HEK293 (cell line): ENCODE measurements around the gene LASP1.

Source experiments
- EGR2 ChIP-seq: fragments of 450-650 bp; formaldehyde crosslinking; IDR thresholded peaks from 2 replicates; pipeline ENCODE4 v1.5.1; 2016; ENCODE audit warnings: low read depth, missing biosample characterization, missing genetic modification characterization
- GFI1B ChIP-seq: fragments of 450-650 bp; formaldehyde crosslinking; IDR thresholded peaks from 2 replicates; pipeline ENCODE4 v1.5.1; 2016; ENCODE audit warnings: missing biosample characterization, missing genetic modification characterization
- GLI2 ChIP-seq: fragments of 450-650 bp; formaldehyde crosslinking; IDR thresholded peaks from 2 replicates; pipeline ENCODE4; 2017; ENCODE audit warnings: missing biosample characterization, missing genetic modification characterization, low read depth, borderline replicate concordance
- GLIS1 ChIP-seq: fragments of 450-650 bp; formaldehyde crosslinking; IDR thresholded peaks from 2 replicates; pipeline ENCODE4 v1.5.1; 2016; ENCODE audit warnings: missing biosample characterization, missing genetic modification characterization
- GLIS2 ChIP-seq: fragments of 450-650 bp; formaldehyde crosslinking; IDR thresholded peaks from 2 replicates; pipeline ENCODE4 v1.5.1; 2016; ENCODE audit warnings: missing biosample characterization, missing genetic modification characterization
- KLF10 ChIP-seq: fragments of 450-650 bp; IDR thresholded peaks from 2 replicates; pipeline ENCODE4 v1.5.1; 2018; ENCODE audit warnings: missing biosample characterization, mild to moderate bottlenecking, missing genetic modification characterization
- KLF9 ChIP-seq: fragments of 450-650 bp; formaldehyde crosslinking; IDR thresholded peaks from 2 replicates; pipeline ENCODE4 v1.5.1; 2016; ENCODE audit warnings: missing biosample characterization, missing genetic modification characterization, low read depth
- OSR2 ChIP-seq: fragments of 450-650 bp; formaldehyde crosslinking; IDR thresholded peaks from 2 replicates; pipeline ENCODE4 v1.5.1; 2016; ENCODE audit warnings: missing biosample characterization, missing genetic modification characterization
- PATZ1 ChIP-seq: fragments of 450-650 bp; formaldehyde crosslinking; IDR thresholded peaks from 2 replicates; pipeline ENCODE4 v1.5.1; 2016; ENCODE audit warnings: missing biosample characterization, missing genetic modification characterization
- PRDM4 ChIP-seq: fragments of 450-650 bp; formaldehyde crosslinking; IDR thresholded peaks from 2 replicates; pipeline ENCODE4 v1.5.1; 2017; ENCODE audit warnings: missing biosample characterization, missing genetic modification characterization
- SP3 ChIP-seq: fragments of 450-650 bp; formaldehyde crosslinking; IDR thresholded peaks from 2 replicates; pipeline ENCODE4 v1.5.1; 2016; ENCODE audit warnings: missing biosample characterization, missing genetic modification characterization
- TRIM28 ChIP-seq: IDR thresholded peaks from 2 replicates; pipeline ENCODE4 v1.6.1; 2011; ENCODE audit warnings: low read length, control low read depth, borderline replicate concordance
- TSHZ1 ChIP-seq: fragments of 450-650 bp; formaldehyde crosslinking; IDR thresholded peaks from 2 replicates; pipeline ENCODE4 v1.5.1; 2016; ENCODE audit warnings: missing biosample characterization, missing genetic modification characterization, borderline replicate concordance
- ZBTB26 ChIP-seq: fragments of 450-650 bp; formaldehyde crosslinking; optimal IDR thresholded peaks from 2 replicates; pipeline ENCODE3; 2016; ENCODE audit warnings: missing biosample characterization, mild to moderate bottlenecking, missing genetic modification characterization
- ZBTB48 ChIP-seq: fragments of 450-650 bp; formaldehyde crosslinking; IDR thresholded peaks from 2 replicates; pipeline ENCODE4 v1.5.1; 2016; ENCODE audit warnings: missing biosample characterization, missing genetic modification characterization
- ZBTB6 ChIP-seq: fragments of 450-650 bp; formaldehyde crosslinking; IDR thresholded peaks from 2 replicates; pipeline ENCODE4 v1.5.1; 2017; ENCODE audit warnings: missing biosample characterization, missing genetic modification characterization
- ZFP37 ChIP-seq: fragments of 450-650 bp; formaldehyde crosslinking; IDR thresholded peaks from 2 replicates; pipeline ENCODE4 v1.5.1; 2016; ENCODE audit warnings: missing biosample characterization, missing genetic modification characterization
- ZFP41 ChIP-seq: fragments of 450-650 bp; formaldehyde crosslinking; IDR thresholded peaks from 2 replicates; pipeline ENCODE4 v1.5.1; 2016; ENCODE audit warnings: missing biosample characterization, missing genetic modification characterization, borderline replicate concordance
- ZIC2 ChIP-seq: fragments of 450-650 bp; formaldehyde crosslinking; IDR thresholded peaks from 2 replicates; pipeline ENCODE4 v1.5.1; 2016; ENCODE audit warnings: missing biosample characterization, missing genetic modification characterization
- ZNF146 ChIP-seq: fragments of 450-650 bp; formaldehyde crosslinking; IDR thresholded peaks from 2 replicates; pipeline ENCODE4 v1.5.1; 2016; ENCODE audit warnings: missing biosample characterization, missing genetic modification characterization
- ZNF37A ChIP-seq: fragments of 450-650 bp; IDR thresholded peaks from 2 replicates; pipeline ENCODE4 v1.5.1; 2018; ENCODE audit warnings: missing biosample characterization, missing genetic modification characterization
- ZNF626 ChIP-seq: fragments of 450-650 bp; sonication (Bioruptor Pico); formaldehyde crosslinking; IDR thresholded peaks from 2 replicates; pipeline ENCODE4 v1.5.1; 2018; ENCODE audit warnings: missing biosample characterization, missing genetic modification characterization, inconsistent platforms
- ZNF645 ChIP-seq: fragments of 450-650 bp; formaldehyde crosslinking; IDR thresholded peaks from 2 replicates; pipeline ENCODE4; 2016; ENCODE audit warnings: missing biosample characterization, missing genetic modification characterization
- ZNF654 ChIP-seq: fragments of 450-650 bp; formaldehyde crosslinking; IDR thresholded peaks from 2 replicates; pipeline ENCODE4 v1.5.1; 2016; ENCODE audit warnings: low read depth, missing biosample characterization, missing genetic modification characterization
- ZNF664 ChIP-seq: fragments of 450-650 bp; formaldehyde crosslinking; IDR thresholded peaks from 2 replicates; pipeline ENCODE4 v1.5.1; 2016; ENCODE audit warnings: missing biosample characterization, missing genetic modification characterization
- ZNF747 ChIP-seq: fragments of 450-650 bp; formaldehyde crosslinking; IDR thresholded peaks from 2 replicates; pipeline ENCODE4 v1.5.1; 2016; ENCODE audit warnings: missing biosample characterization, missing genetic modification characterization
- ZSCAN16 ChIP-seq: fragments of 450-650 bp; formaldehyde crosslinking; IDR thresholded peaks from 2 replicates; pipeline ENCODE4 v1.5.1; 2016; ENCODE audit warnings: missing biosample characterization, missing genetic modification characterization

LASP1 gene

GRCh38 chr17:38874505-38875400, 4.9 kb downstream of the LASP1 start (continued):
- TF ChIP-seq ZBTB6 (tag by site-specific recombination) (no peak), ZSCAN16 (no peak), KLF10 (tag by site-specific recombination) (no peak), ZBTB48 (0 out of 2 replicates have a peak, but pooled peaks have one; percentile 40), GLIS1 (tag by site-specific recombination) (peak; percentile 48), ZNF645 (no peak), ZNF626 (no peak), GLIS2 (peak; percentile 37; the same call in 1 of the 2 replicates), KLF9 (tag by site-specific recombination) (no peak), ZFP41 (tag by site-specific recombination) (no peak), OSR2 (no peak), ZIC2 (tag by site-specific recombination) (peak; percentile 37), PRDM4 (tag by site-specific recombination) (no peak), ZNF747 (tag by site-specific recombination) (no peak), ZNF37A (no peak), PATZ1 (tag by site-specific recombination) (peak; percentile 63; the same call in 1 of the 2 replicates), GFI1B (tag by site-specific recombination) (no peak), TSHZ1 (tag by site-specific recombination) (no peak), EGR2 (tag by site-specific recombination) (no peak), GLI2 (tag by site-specific recombination) (no peak), ZBTB26 (no peak), SP3 (tag by site-specific recombination) (no peak), ZNF664 (tag by site-specific recombination) (no peak), TRIM28 (no peak), ZNF654 (tag by site-specific recombination) (no peak), ZNF146 (tag by site-specific recombination) (no peak), ZFP37 (no peak)
